Loucy (cell line): ENCODE data around the gene NAT10.

Source experiments
- H2AFZ ChIP-seq: fragments of 200-600 bp; sonication (generic); 2 replicates; pipeline ENCODE4 v1.6.0; 2016; ENCODE audit warnings: antibody characterized with exemption, mild to moderate bottlenecking, low read length, moderate library complexity
- H3F3A ChIP-seq: fragments of 200-600 bp; 2 replicates; pipeline ENCODE4 v1.6.0; 2016; ENCODE audit warnings: antibody characterized with exemption, low read depth, mild to moderate bottlenecking
- H3K27me3 ChIP-seq: fragments of 200-600 bp; sonication (generic); 2 replicates; pipeline ENCODE4 v1.6.1; 2014; ENCODE audit warnings: low read length, mild to moderate bottlenecking; ENCODE audit not compliant: insufficient read depth, poor library complexity, severe bottlenecking
- H3K36me3 ChIP-seq: fragments of 200-600 bp; sonication (generic); 2 replicates; pipeline ENCODE4 v1.6.1; 2016; ENCODE audit warnings: low read length; ENCODE audit not compliant: insufficient read depth
- H3K4me1 ChIP-seq: fragments of 200-600 bp; sonication (generic); 2 replicates; pipeline ENCODE4 v1.5.1; 2014; ENCODE audit warnings: low read length, mild to moderate bottlenecking; ENCODE audit not compliant: insufficient read depth, poor library complexity, severe bottlenecking
- H3K4me2 ChIP-seq: fragments of 200-600 bp; sonication (generic); 2 replicates; pipeline ENCODE4 v1.6.0; 2014; ENCODE audit warnings: antibody characterized with exemption, low read length, low read depth, mild to moderate bottlenecking; ENCODE audit not compliant: poor library complexity, severe bottlenecking
- H3K4me3 ChIP-seq: fragments of 200-600 bp; sonication (generic); 2 replicates; pipeline ENCODE4 v1.5.1; 2014; ENCODE audit warnings: low read length, mild to moderate bottlenecking, mixed read lengths; ENCODE audit not compliant: poor library complexity, severe bottlenecking
- H3K79me2 ChIP-seq: fragments of 200-600 bp; sonication (generic); 2 replicates; pipeline ENCODE4 v1.6.1; 2014; ENCODE audit warnings: low read length; ENCODE audit not compliant: insufficient read depth
- H3K9ac ChIP-seq: fragments of 200-600 bp; sonication (generic); 2 replicates; pipeline ENCODE4 v1.6.0; 2014; ENCODE audit warnings: mild to moderate bottlenecking, low read depth, low read length, moderate library complexity; ENCODE audit not compliant: poor library complexity, severe bottlenecking
- H3K9me2 ChIP-seq: fragments of 200-600 bp; sonication (generic); replicated peaks from 2 replicates; pipeline ENCODE4 v1.6.1; 2016; ENCODE audit warnings: low read depth, low read length, mixed read lengths
- H3K9me3 ChIP-seq: fragments of 200-600 bp; sonication (generic); 2 replicates; pipeline ENCODE4 v1.6.1; 2014; ENCODE audit warnings: mild to moderate bottlenecking, antibody characterized with exemption, low read length, low read depth; ENCODE audit not compliant: insufficient read depth
- H4K20me1 ChIP-seq: fragments of 200-600 bp; sonication (generic); 2 replicates; pipeline ENCODE4 v1.6.0; 2014; ENCODE audit warnings: antibody characterized with exemption, low read length, mild to moderate bottlenecking; ENCODE audit not compliant: insufficient read depth, poor library complexity, severe bottlenecking
- EZH2phosphoT487 ChIP-seq: fragments of 200-600 bp; IDR thresholded peaks from 2 replicates; pipeline ENCODE4 v1.6.1; 2018; ENCODE audit warnings: antibody characterized with exemption, mild to moderate bottlenecking, moderate library complexity, borderline replicate concordance
- TF ChIP-seq, protein P1 (sequence below): fragments of 200-600 bp; sonication (generic); conservative IDR thresholded peaks from 2 replicates; pipeline ENCODE4 v1.5.1; 2014; ENCODE audit warnings: mild to moderate bottlenecking, antibody characterized with exemption, low read length

The NAT10 gene

DNA sequence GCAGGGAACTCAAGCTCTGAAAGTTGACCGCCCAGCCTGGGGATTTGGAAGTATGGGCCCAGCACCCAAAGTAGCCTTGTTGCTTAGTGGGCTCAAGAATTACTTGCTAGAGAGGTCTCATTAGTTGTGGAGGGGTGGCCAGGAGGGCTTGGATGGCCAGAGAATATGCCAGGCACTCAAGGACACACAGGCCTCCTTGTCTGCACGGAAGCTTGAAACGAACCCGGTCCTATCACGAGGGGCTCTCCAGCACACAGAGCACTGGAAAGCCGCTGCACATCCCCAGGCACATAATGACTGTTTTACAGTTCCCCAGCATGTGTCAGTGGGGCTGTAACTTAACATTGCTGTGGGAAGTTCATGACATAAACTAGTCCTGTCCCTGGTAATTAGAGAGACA, 55.9 kb downstream of the NAT10 start:
- no peaks in the 10 kb centered on the region for H3K27me3 ChIP-seq
- no peaks in the 10 kb centered on the region for H4K20me1 ChIP-seq
- no peaks in the 10 kb centered on the region for H3F3A ChIP-seq
- H3K9me3 ChIP-seq, result no peaks in the 10 kb centered on the region
- no peaks in the 10 kb centered on the region for H3K9me2 ChIP-seq
- H3K36me3 ChIP-seq, result no peaks in the 10 kb centered on the region; the same call in 1 of the 2 replicates
- no peak overlapping the region for H3K4me2 ChIP-seq
- TF ChIP-seq, protein P1, sequence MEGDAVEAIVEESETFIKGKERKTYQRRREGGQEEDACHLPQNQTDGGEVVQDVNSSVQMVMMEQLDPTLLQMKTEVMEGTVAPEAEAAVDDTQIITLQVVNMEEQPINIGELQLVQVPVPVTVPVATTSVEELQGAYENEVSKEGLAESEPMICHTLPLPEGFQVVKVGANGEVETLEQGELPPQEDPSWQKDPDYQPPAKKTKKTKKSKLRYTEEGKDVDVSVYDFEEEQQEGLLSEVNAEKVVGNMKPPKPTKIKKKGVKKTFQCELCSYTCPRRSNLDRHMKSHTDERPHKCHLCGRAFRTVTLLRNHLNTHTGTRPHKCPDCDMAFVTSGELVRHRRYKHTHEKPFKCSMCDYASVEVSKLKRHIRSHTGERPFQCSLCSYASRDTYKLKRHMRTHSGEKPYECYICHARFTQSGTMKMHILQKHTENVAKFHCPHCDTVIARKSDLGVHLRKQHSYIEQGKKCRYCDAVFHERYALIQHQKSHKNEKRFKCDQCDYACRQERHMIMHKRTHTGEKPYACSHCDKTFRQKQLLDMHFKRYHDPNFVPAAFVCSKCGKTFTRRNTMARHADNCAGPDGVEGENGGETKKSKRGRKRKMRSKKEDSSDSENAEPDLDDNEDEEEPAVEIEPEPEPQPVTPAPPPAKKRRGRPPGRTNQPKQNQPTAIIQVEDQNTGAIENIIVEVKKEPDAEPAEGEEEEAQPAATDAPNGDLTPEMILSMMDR, result no peak
- TF ChIP-seq EZH2phosphoT487, result no peak
- no peak overlapping the region for H3K4me3 ChIP-seq
- H3K9ac ChIP-seq, result no peak overlapping the region
- H3K79me2 ChIP-seq, result no peaks in the 10 kb centered on the region
- H3K4me1 ChIP-seq, result no peaks in the 10 kb centered on the region
- H2AFZ ChIP-seq, result no peak overlapping the region

DNA sequence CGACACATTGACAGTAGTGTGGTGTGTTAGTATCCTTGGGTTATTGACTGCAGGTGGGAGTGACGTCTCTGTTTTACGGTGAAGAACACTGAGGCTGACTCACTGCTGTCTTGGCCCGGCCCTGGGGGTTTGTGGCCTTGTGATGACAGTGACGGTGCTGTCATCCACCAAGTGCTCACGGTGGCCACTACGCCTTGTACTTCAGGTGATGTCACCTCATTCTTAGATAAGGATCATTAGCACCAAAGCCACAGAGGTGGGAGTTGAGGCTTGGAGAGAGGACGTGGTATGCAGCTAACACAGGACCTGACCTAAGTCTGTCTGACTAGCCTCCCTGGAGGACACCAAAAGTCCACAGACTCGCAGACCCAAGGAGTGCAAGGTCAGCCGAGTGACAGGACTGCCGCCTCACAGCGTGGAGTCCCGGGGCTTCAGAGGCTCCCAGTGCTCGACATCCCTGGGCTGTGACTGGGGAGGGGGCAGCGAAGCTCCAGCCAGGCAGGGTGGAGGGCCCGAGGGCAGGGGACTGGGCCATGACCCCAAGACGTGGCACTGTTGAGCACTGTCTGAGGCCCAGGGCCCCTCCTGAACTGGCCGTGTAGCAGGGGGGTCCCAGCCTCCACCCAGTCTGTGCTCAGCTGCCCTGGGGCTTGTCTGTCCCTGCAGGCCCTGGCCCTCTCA, 56.5 kb downstream of the NAT10 start:
- Histone ChIP-seq H4K20me1 (no peaks in the 10 kb centered on the region), H3K9me3 (no peaks in the 10 kb centered on the region), H3K9ac (no peak overlapping the region), H3K27me3 (no peaks in the 10 kb centered on the region), H3K36me3 (no peaks in the 10 kb centered on the region; the same call in 1 of the 2 replicates), H3K9me2 (no peaks in the 10 kb centered on the region), H3K4me2 (no peak overlapping the region), H3K4me3 (no peak overlapping the region), H2AFZ (no peak overlapping the region), H3K79me2 (no peaks in the 10 kb centered on the region), H3K4me1 (no peaks in the 10 kb centered on the region), H3F3A (no peaks in the 10 kb centered on the region)
- no peak for TF ChIP-seq EZH2phosphoT487
- TF ChIP-seq, protein P1, result no peak

DNA sequence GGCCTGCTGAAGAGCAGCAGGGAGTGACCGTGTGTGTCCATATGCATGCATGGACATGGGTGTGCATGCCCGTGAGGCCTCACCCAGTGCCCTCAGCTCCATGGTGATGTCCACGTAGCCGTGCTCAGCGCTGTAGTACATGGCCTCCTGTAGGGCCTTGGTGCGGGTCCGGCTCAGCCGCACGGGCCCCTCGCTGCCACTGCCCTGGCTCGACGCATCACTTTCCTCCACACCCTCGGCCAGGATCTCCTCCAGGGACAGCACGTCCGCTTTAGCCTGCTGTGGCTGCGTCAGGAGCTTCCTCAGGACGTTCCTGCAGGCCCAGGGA, 57.0 kb downstream of the NAT10 start:
- Histone ChIP-seq H3K9me3 (no peaks in the 10 kb centered on the region), H4K20me1 (no peaks in the 10 kb centered on the region), H3K79me2 (no peaks in the 10 kb centered on the region), H3K4me1 (no peaks in the 10 kb centered on the region), H3K9me2 (no peaks in the 10 kb centered on the region), H2AFZ (no peak overlapping the region), H3K9ac (no peak overlapping the region), H3K36me3 (no peaks in the 10 kb centered on the region; the same call in 1 of the 2 replicates), H3K27me3 (no peaks in the 10 kb centered on the region), H3K4me2 (no peak overlapping the region), H3F3A (no peaks in the 10 kb centered on the region), H3K4me3 (no peak overlapping the region)
- TF ChIP-seq EZH2phosphoT487, result no peak
- TF ChIP-seq, protein P1, result no peak
